OCI-LY3 (cell line): ENCODE results near the gene ZNF865.

Experiments
- H2AFZ ChIP-seq: fragments of 200-600, 300-600 bp; shearing (Covaris generic); 2 replicates; pipeline ENCODE4 v1.6.0; 2014; ENCODE audit warnings: antibody characterized with exemption, low read depth, low read length
- H3K27ac ChIP-seq: fragments of 200-600, 300-600 bp; sonication (generic); 2 replicates; pipeline ENCODE4 v1.5.1; 2014; ENCODE audit warnings: mild to moderate bottlenecking, low read length, moderate library complexity, mixed read lengths
- H3K27me3 ChIP-seq: fragments of 200-600, 300-600 bp; sonication (generic); 2 replicates; pipeline ENCODE4 v1.6.1; 2014; ENCODE audit warnings: low read depth, low read length, mixed read lengths
- H3K36me3 ChIP-seq: fragments of 200-600, 300-600 bp; sonication (generic); replicated peaks from 2 replicates; pipeline ENCODE3; 2014; ENCODE audit warnings: low read depth, low read length, mixed read lengths
- H3K4me1 ChIP-seq: fragments of 300-600, 200-600 bp; sonication (generic); 2 replicates; pipeline ENCODE4 v1.6.1; 2014; ENCODE audit warnings: low read length, mixed read lengths
- H3K4me2 ChIP-seq: fragments of 200-600, 300-600 bp; sonication (generic); 2 replicates; pipeline ENCODE4 v1.6.1; 2014; ENCODE audit warnings: low read length, mixed read lengths
- H3K4me3 ChIP-seq: fragments of 300-600, 200-600 bp; sonication (generic); 2 replicates; pipeline ENCODE4 v1.5.1; 2014; ENCODE audit warnings: antibody characterized with exemption, mild to moderate bottlenecking, low read length, moderate library complexity
- H3K79me2 ChIP-seq: fragments of 300-600, 200-600 bp; shearing (Covaris generic); 2 replicates; pipeline ENCODE4 v1.6.1; 2014; ENCODE audit warnings: mild to moderate bottlenecking, low read length, mixed read lengths
- H3K9ac ChIP-seq: fragments of 300-600, 200-600 bp; shearing (Covaris generic); 2 replicates; pipeline ENCODE4 v1.6.0; 2014; ENCODE audit warnings: mild to moderate bottlenecking, low read length, moderate library complexity
- H3K9me3 ChIP-seq: fragments of 200-600, 300-600 bp; shearing (Covaris generic); 2 replicates; pipeline ENCODE4 v1.6.1; 2014; ENCODE audit warnings: low read length, mixed read lengths; ENCODE audit not compliant: insufficient read depth
- H4K20me1 ChIP-seq: fragments of 200-600, 300-600 bp; sonication (generic); 2 replicates; pipeline ENCODE4 v1.6.1; 2016; ENCODE audit warnings: low read length, mixed read lengths; ENCODE audit not compliant: insufficient read depth
- EZH2phosphoT487 ChIP-seq: fragments of 200-600 bp; shearing (Covaris generic); IDR thresholded peaks from 2 replicates; pipeline ENCODE4 v1.6.1; 2018; ENCODE audit warnings: antibody characterized with exemption, mixed run types, low read depth
- TF ChIP-seq, protein P1 (sequence below): fragments of 200-600, 300-600 bp; sonication (generic); IDR thresholded peaks from 2 replicates; pipeline ENCODE4 v1.5.1; 2014; ENCODE audit warnings: antibody characterized with exemption, low read length, low read depth

ZNF865 gene

DNA sequence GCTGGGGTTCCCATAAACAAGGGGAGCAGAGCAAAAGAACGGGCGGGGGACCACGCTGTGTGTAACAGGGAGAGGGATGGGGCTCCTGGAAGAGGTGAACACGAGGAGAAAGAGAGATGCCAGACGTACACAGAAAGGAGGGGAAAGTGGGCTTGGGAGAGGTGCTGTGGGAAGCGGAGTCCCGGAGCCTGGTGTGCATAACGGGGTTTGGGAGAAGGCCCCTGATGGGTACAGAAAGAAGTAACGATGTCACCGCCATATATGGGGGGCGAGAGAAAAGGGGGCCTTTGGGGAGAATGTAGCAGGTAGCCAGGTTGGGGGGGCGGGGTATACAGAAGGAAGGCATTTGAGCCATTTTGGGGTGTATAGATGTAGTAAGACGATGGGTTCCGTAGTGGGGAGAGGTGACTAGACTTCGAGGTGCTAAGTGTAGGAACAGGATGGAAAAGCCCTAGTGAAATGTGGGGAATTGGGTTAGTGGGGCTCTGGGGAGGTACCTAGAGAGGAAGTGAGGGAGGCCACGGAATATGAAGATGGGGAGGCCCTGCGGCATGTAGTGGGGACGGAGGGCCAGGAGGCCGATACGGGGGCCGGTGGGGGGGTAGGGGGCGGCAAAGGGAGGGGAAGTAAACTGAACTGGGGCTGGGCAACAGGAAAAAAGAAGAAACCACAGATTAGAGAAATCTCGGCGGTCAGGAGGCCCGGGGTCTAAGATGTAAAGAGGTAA lies 36.1 kb downstream of the ZNF865 start:
- H3K9me3 ChIP-seq: no peaks in the 10 kb centered on the region
- peaks cover 85% of the 10 kb centered on the region for H3K79me2 ChIP-seq
- peak overlapping the region; percentile 84 for H3K4me2 ChIP-seq
- peaks cover 24% of the 10 kb centered on the region for H3K4me1 ChIP-seq
- H3K9ac ChIP-seq: peak overlapping the region; percentile 92
- H3K27ac ChIP-seq: peak overlapping the region; percentile 84
- no peaks in the 10 kb centered on the region for H4K20me1 ChIP-seq
- no peaks in the 10 kb centered on the region for H3K27me3 ChIP-seq
- H2AFZ ChIP-seq: no peak overlapping the region
- H3K4me3 ChIP-seq: peak overlapping the region; percentile 86
- no peak for TF ChIP-seq EZH2phosphoT487
- TF ChIP-seq, protein P1, sequence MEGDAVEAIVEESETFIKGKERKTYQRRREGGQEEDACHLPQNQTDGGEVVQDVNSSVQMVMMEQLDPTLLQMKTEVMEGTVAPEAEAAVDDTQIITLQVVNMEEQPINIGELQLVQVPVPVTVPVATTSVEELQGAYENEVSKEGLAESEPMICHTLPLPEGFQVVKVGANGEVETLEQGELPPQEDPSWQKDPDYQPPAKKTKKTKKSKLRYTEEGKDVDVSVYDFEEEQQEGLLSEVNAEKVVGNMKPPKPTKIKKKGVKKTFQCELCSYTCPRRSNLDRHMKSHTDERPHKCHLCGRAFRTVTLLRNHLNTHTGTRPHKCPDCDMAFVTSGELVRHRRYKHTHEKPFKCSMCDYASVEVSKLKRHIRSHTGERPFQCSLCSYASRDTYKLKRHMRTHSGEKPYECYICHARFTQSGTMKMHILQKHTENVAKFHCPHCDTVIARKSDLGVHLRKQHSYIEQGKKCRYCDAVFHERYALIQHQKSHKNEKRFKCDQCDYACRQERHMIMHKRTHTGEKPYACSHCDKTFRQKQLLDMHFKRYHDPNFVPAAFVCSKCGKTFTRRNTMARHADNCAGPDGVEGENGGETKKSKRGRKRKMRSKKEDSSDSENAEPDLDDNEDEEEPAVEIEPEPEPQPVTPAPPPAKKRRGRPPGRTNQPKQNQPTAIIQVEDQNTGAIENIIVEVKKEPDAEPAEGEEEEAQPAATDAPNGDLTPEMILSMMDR: no peak
- peaks cover 13% of the 10 kb centered on the region for H3K36me3 ChIP-seq

DNA sequence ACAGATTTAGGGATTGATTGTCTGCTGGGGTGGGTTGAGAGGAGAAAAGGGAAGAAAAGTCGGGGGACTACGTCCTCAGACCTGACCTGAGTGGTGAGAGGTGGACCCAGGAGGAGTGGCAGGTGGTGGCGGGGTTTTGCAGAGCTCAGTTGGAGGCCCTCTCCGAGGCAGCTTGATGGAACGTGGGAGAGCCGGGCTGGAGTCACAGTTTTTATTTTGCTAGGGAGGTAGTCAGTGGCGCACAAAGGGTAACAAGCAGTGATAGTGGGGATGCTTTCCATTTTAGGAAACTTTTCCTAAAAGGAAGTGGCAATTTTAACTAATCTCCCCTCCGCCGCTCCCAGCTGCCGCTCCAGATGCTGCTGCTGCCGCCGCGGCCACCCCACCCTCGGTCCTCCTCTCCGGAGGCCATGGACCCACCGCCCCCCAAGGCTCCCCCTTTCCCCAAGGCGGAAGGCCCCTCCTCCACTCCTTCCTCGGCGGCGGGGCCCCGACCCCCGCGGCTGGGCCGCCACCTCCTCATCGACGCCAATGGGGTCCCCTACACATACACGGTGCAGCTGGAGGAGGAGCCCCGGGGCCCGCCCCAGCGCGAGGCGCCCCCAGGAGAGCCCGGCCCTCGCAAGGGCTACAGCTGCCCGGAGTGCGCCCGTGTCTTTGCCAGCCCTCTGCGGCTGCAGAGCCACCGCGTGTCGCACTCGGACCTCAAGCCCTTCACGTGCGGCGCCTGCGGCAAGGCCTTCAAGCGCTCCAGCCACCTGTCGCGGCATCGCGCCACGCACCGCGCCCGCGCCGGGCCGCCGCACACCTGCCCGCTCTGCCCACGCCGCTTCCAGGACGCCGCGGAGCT lies 36.9 kb downstream of the ZNF865 start:
- peaks cover 28% of the 10 kb centered on the region for H3K4me1 ChIP-seq
- peaks cover 84% of the 10 kb centered on the region for H3K79me2 ChIP-seq
- H3K4me3 ChIP-seq: peak overlapping the region; percentile 86
- H3K27me3 ChIP-seq: no peaks in the 10 kb centered on the region
- no peak overlapping the region for H2AFZ ChIP-seq
- H3K4me2 ChIP-seq: peak overlapping the region; percentile 84
- no peaks in the 10 kb centered on the region for H4K20me1 ChIP-seq
- TF ChIP-seq, protein P1: no peak
- no peak for TF ChIP-seq EZH2phosphoT487
- peak overlapping the region; percentile 92 for H3K9ac ChIP-seq
- H3K36me3 ChIP-seq: peaks cover 13% of the 10 kb centered on the region
- H3K27ac ChIP-seq: peak overlapping the region; percentile 84
- no peaks in the 10 kb centered on the region for H3K9me3 ChIP-seq

DNA sequence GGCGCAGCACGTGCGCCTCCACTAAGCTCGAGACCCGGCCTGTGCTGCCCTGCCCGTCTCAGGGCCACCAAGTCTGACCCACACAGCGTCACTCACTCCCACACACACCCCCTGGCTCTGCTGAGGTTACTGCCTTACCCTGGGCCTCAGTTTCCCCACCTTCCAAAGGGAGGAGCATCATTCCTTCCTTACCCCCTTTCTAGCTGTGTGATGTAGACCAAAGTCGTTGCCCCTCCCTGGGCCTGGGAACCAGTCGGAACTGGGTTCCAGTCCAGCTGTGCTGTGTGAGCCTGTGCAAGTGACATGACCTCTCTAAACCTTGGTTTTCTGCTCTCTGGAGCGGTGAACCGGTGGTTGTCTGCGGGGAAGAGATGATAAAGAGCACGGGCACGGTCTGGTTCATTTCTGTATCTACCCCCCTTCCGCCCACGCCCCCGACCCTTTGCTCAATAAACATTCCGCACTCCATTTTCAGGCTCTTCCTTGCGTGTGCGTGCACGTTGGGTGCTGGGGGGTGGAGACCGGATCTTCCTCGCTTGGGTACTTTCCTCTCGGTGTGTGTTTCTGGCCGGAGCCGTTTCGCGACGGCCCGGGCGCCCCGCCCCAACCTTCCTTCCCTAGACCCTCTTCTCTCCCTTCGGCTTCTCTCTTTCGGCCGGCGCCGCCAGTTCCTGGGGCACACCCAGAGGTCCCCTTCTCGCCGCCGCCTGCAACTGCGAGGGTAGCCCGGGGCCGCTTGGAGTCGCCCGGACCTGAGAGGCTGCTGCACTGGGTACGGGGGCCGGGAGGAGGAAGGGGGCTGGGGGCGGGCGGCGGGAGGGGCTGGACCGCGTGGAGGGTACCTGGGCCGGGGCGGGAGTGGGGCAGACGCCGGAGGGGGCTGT lies 37.8 kb downstream of the ZNF865 start, which contains the start of gene ZNF581:
TSS of gene ZNF581 (plus strand) at position 647 of the 884 bp plus-strand sequence. CDS start 923 bp downstream, outside the sequence.
- H3K79me2 ChIP-seq: peaks cover 81% of the 10 kb centered on the region
- H3K27ac ChIP-seq: peak within 1 kb of the TSS; percentile 84
- H2AFZ ChIP-seq: no peak within 1 kb of the TSS

More for the DNA sequence above, 37.8 kb downstream of the ZNF865 start, which contains the start of gene ZNF581:
- Histone ChIP-seq H3K9me3 (no peaks in the 10 kb centered on the region), H3K9ac (peak within 1 kb of the TSS; percentile 92), H3K4me2 (peak within 1 kb of the TSS; percentile 84), H4K20me1 (no peaks in the 10 kb centered on the region), H3K27me3 (no peaks in the 10 kb centered on the region), H3K36me3 (peaks cover 13% of the 10 kb centered on the region), H3K4me1 (peaks cover 32% of the 10 kb centered on the region), H3K4me3 (peak within 1 kb of the TSS; percentile 86)
- TF ChIP-seq, protein P1: no peak
- no peak for TF ChIP-seq EZH2phosphoT487
